Measurements from ENCODE around the gene MCOLN1.

MCOLN1 gene

GRCh38 chr19:7522072-7522922 lies at the start of gene MCOLN1:
Gene MCOLN1 (plus strand): TSS chr19:7522624. CDS start chr19:7522751, 127 bp downstream.
- ATAC-seq, result peak; percentile 89
- TF ChIP-seq SNAI2 (CRISPR knock-in tag; IDR thresholded peaks at IDR 0.05) (peak; percentile 59; the same call in 1 of the 2 replicates), ISL1 (CRISPR knock-in tag; IDR thresholded peaks at IDR 0.05) (no peak), TSHZ2 (CRISPR knock-in tag; IDR thresholded peaks at IDR 0.05) (peak; percentile 53; the same call in 1 of the 2 replicates), ESRRG (CRISPR knock-in tag; IDR thresholded peaks at IDR 0.05) (0 out of 2 replicates have a peak, but pooled peaks have one; percentile 41), BACH2 (CRISPR knock-in tag; IDR thresholded peaks at IDR 0.05; ENCODE audit: borderline replicate concordance) (no peak), ZC3H10 (CRISPR knock-in tag; IDR thresholded peaks at IDR 0.05) (no peak), TOX (CRISPR knock-in tag; IDR thresholded peaks at IDR 0.05; ENCODE audit: borderline replicate concordance) (no peak), CREB5 (CRISPR knock-in tag; IDR thresholded peaks at IDR 0.05; ENCODE audit: low read depth) (0 out of 2 replicates have a peak, but pooled peaks have one; percentile 18), ARNTL (CRISPR knock-in tag; IDR thresholded peaks at IDR 0.05; ENCODE audit: borderline replicate concordance, low read depth) (no peak), RARB (CRISPR knock-in tag; IDR thresholded peaks at IDR 0.05) (no peak), ZNF8 (CRISPR knock-in tag; IDR thresholded peaks at IDR 0.05) (no peak), OSR1 (CRISPR knock-in tag; IDR thresholded peaks at IDR 0.05) (no peak), POU6F1 (CRISPR knock-in tag; IDR thresholded peaks at IDR 0.05; ENCODE audit: borderline replicate concordance, low read depth) (no peak), TCF4 (CRISPR knock-in tag; IDR thresholded peaks at IDR 0.05; ENCODE audit: borderline replicate concordance) (no peak), ZNF565 (CRISPR knock-in tag; conservative IDR thresholded peaks at IDR 0.05; ENCODE audit: low read depth) (0 out of 2 replicates have a peak, but pooled peaks have one; percentile 48), ZFP30 (CRISPR knock-in tag; IDR thresholded peaks at IDR 0.05) (no peak), CSRNP3 (CRISPR knock-in tag; IDR thresholded peaks at IDR 0.05) (no peak), GLIS3 (CRISPR knock-in tag; IDR thresholded peaks at IDR 0.05) (peak; percentile 79; the same call in 1 of the 2 replicates), CSDC2 (CRISPR knock-in tag; IDR thresholded peaks at IDR 0.05) (0 out of 2 replicates have a peak, but pooled peaks have one; percentile 42), PPARA (CRISPR knock-in tag; IDR thresholded peaks at IDR 0.05; ENCODE audit: borderline replicate concordance) (0 out of 2 replicates have a peak, but pooled peaks have one; percentile 52), ZFP3 (CRISPR knock-in tag; IDR thresholded peaks at IDR 0.05) (peak; percentile 77), ZNF70 (CRISPR knock-in tag; IDR thresholded peaks at IDR 0.05) (no peak)
- TF ChIP-seq, protein P1, sequence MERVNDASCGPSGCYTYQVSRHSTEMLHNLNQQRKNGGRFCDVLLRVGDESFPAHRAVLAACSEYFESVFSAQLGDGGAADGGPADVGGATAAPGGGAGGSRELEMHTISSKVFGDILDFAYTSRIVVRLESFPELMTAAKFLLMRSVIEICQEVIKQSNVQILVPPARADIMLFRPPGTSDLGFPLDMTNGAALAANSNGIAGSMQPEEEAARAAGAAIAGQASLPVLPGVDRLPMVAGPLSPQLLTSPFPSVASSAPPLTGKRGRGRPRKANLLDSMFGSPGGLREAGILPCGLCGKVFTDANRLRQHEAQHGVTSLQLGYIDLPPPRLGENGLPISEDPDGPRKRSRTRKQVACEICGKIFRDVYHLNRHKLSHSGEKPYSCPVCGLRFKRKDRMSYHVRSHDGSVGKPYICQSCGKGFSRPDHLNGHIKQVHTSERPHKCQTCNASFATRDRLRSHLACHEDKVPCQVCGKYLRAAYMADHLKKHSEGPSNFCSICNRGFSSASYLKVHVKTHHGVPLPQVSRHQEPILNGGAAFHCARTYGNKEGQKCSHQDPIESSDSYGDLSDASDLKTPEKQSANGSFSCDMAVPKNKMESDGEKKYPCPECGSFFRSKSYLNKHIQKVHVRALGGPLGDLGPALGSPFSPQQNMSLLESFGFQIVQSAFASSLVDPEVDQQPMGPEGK (CRISPR knock-in tag; IDR thresholded peaks at IDR 0.05; ENCODE audit: borderline replicate concordance), result no peak

- ATAC-seq, result no peak
- no peak for TF ChIP-seq SNAI2 (CRISPR knock-in tag; IDR thresholded peaks at IDR 0.05)
- TF ChIP-seq, protein P1 (CRISPR knock-in tag; IDR thresholded peaks at IDR 0.05; ENCODE audit: borderline replicate concordance), result no peak
- TF ChIP-seq ZNF8 (CRISPR knock-in tag; IDR thresholded peaks at IDR 0.05), result no peak
- no peak for TF ChIP-seq ZNF565 (CRISPR knock-in tag; conservative IDR thresholded peaks at IDR 0.05; ENCODE audit: low read depth)
- TF ChIP-seq PPARA (CRISPR knock-in tag; IDR thresholded peaks at IDR 0.05; ENCODE audit: borderline replicate concordance), result no peak
- no peak for TF ChIP-seq ZFP3 (CRISPR knock-in tag; IDR thresholded peaks at IDR 0.05)
- no peak for TF ChIP-seq ZFP30 (CRISPR knock-in tag; IDR thresholded peaks at IDR 0.05)
- TF ChIP-seq CSDC2 (CRISPR knock-in tag; IDR thresholded peaks at IDR 0.05), result no peak
Measured at GRCh38 chr19:7475665-7476064, 46.8 kb upstream of the MCOLN1 start.
